Measurements from ENCODE around the gene KRTDAP.
"Not testable (repeated sequence)": the region's sequence is repeated elsewhere in the genome, so short reads cannot be mapped to it uniquely, and the experiment has no call there.

The KRTDAP gene

GRCh38 chr19:35483089-35483488, 7.2 kb downstream of the KRTDAP start:
- no peak for DNase-seq

- DNase-seq = no peak
These were observed 11.2 kb downstream of the KRTDAP start for GRCh38 chr19:35478794-35479677.

GRCh38 chr19:35476149-35476548, 14.1 kb downstream of the KRTDAP start:
- no peak for DNase-seq

GRCh38 chr19:35474594-35474993, 15.7 kb downstream of the KRTDAP start:
- not testable (repeated sequence) for DNase-seq

- no peak for DNase-seq
These were observed 16.2 kb downstream of the KRTDAP start for GRCh38 chr19:35474104-35474503.

- no peak for DNase-seq
These were observed 18.3 kb downstream of the KRTDAP start for GRCh38 chr19:35471946-35472345.

GRCh38 chr19:35471075-35471474, 19.2 kb downstream of the KRTDAP start:
- DNase-seq = not testable (repeated sequence)

GRCh38 chr19:35470128-35470527, 20.1 kb downstream of the KRTDAP start:
- DNase-seq = no peak

GRCh38 chr19:35468637-35469036, 21.6 kb downstream of the KRTDAP start:
- no peak for DNase-seq

- no peak for DNase-seq
These were observed 24.0 kb downstream of the KRTDAP start for GRCh38 chr19:35466259-35466658.

GRCh38 chr19:35462956-35463355, 27.3 kb downstream of the KRTDAP start:
- DNase-seq = not testable (repeated sequence)

GRCh38 chr19:35462476-35462953, 27.7 kb downstream of the KRTDAP start:
- no peak for DNase-seq

- DNase-seq = not testable (repeated sequence)
These were observed 28.5 kb downstream of the KRTDAP start for GRCh38 chr19:35461788-35462187.

- no peak for DNase-seq
These were observed 29.2 kb downstream of the KRTDAP start for GRCh38 chr19:35461060-35461459.

- DNase-seq = no peak
These were observed 29.7 kb downstream of the KRTDAP start for GRCh38 chr19:35460608-35461007.

GRCh38 chr19:35459414-35460082, 30.7 kb downstream of the KRTDAP start:
- no peak for DNase-seq

GRCh38 chr19:35458731-35459391, 31.4 kb downstream of the KRTDAP start:
- no peak for DNase-seq

- DNase-seq = no peak
These were observed 32.1 kb downstream of the KRTDAP start for GRCh38 chr19:35458192-35458591.

GRCh38 chr19:35457173-35457572, 33.1 kb downstream of the KRTDAP start:
- no peak for DNase-seq

- DNase-seq = no peak
These were observed 34.6 kb downstream of the KRTDAP start for GRCh38 chr19:35455616-35456201.

GRCh38 chr19:35454663-35455062, 35.6 kb downstream of the KRTDAP start:
- DNase-seq = no peak

GRCh38 chr19:35451338-35452096, 38.7 kb downstream of the KRTDAP start:
- no peak for DNase-seq

Data from NCI-H187 treated with DMSO at 0.1 percent for 48 hours (cell line).